ENCODE measurements around the gene FBXW11.

GRCh38 chr5:172029876-172030275 is 23.4 kb upstream of the FBXW11 start:
- TF ChIP-seq, protein P1, sequence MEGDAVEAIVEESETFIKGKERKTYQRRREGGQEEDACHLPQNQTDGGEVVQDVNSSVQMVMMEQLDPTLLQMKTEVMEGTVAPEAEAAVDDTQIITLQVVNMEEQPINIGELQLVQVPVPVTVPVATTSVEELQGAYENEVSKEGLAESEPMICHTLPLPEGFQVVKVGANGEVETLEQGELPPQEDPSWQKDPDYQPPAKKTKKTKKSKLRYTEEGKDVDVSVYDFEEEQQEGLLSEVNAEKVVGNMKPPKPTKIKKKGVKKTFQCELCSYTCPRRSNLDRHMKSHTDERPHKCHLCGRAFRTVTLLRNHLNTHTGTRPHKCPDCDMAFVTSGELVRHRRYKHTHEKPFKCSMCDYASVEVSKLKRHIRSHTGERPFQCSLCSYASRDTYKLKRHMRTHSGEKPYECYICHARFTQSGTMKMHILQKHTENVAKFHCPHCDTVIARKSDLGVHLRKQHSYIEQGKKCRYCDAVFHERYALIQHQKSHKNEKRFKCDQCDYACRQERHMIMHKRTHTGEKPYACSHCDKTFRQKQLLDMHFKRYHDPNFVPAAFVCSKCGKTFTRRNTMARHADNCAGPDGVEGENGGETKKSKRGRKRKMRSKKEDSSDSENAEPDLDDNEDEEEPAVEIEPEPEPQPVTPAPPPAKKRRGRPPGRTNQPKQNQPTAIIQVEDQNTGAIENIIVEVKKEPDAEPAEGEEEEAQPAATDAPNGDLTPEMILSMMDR (IDR thresholded peaks at IDR 0.05; ENCODE audit: low read depth, low read length) = no peak
- no peak for TF ChIP-seq EZH2phosphoT487 (IDR thresholded peaks at IDR 0.05; ENCODE audit: low read depth)

Measured in OCI-LY3 (cell line).